ENCODE results near the gene SLC38A9. TPM values are rescaled to one million over a fixed set of nuclear protein-coding genes. Genes with fewer than 3 reads are reported as not detected.

The SLC38A9 gene
- total and polyA plus RNA-seq, 4 donors = 11.4 to 31.0 (median 18.6) TPM

DNA sequence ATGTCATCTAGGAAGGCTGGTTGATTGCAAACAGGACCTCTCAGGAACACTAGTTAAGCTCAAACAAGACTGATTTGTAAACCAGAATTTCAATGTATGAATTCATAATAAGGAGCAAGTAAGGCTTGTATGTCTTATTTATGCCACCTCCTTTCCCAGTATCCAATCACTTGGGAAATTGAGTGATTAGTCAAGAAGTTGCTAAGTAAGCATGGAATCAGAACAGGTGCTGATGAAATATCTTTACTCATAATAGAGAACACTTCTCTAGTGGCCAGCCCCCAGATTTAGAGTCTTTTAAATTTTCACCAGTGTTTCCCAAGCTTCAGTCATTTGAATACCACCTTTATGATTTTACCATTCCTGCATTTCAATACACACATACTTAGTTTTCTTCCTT is 20.5 kb upstream of the SLC38A9 start:
- Histone ChIP-seq H3K4me1 (ENCODE audit: control insufficient read depth in 4 of 4, insufficient read depth in 4 of 4, low read length in 3 of 4) (no peaks in the 10 kb centered on the region), H3K27me3 (ENCODE audit: control insufficient read depth in 4 of 4, insufficient read depth in 4 of 4, low read length in 3 of 4) (no peaks in the 10 kb centered on the region), H3K4me3 (ENCODE audit: low read depth in 1 of 3, low read length in 3 of 3) (no peak overlapping the region), H3K9ac (ENCODE audit: low read depth in 1 of 2, low read length in 2 of 2) (no peak overlapping the region), H3K9me3 (ENCODE audit: control insufficient read depth in 4 of 4, low read length in 3 of 4) (no peaks in the 10 kb centered on the region), H3K27ac (ENCODE audit: low read depth in 1 of 2, low read length in 2 of 2) (no peak overlapping the region), H3K36me3 (ENCODE audit: control insufficient read depth in 4 of 4, insufficient read depth in 3 of 4, low read depth in 1 of 4, low read length in 3 of 4) (no peaks in the 10 kb centered on the region)
- no peak for DNase-seq (ENCODE audit: low spot score)
- TF ChIP-seq JUND (IDR thresholded peaks at IDR 0.05) (no peak), TAF1 (conservative IDR thresholded peaks at IDR 0.05) (no peak), HNF4A (conservative IDR thresholded peaks at IDR 0.05) (no peak), YY1 (IDR thresholded peaks at IDR 0.05) (no peak), GABPA (IDR thresholded peaks at IDR 0.05 in 1 of 2, conservative IDR thresholded peaks at IDR 0.05 in 1 of 2) (no peak), NR2F2 (IDR thresholded peaks at IDR 0.05) (no peak), EGR1 (IDR thresholded peaks at IDR 0.05; ENCODE audit: low read depth in 2 of 2) (no peak), FOXA2 (IDR thresholded peaks at IDR 0.05) (no peak), HNF4G (IDR thresholded peaks at IDR 0.05) (no peak), SP1 (IDR thresholded peaks at IDR 0.05) (no peak), RXRA (IDR thresholded peaks at IDR 0.05) (no peak), FOXA1 (IDR thresholded peaks at IDR 0.05) (no peak)
- TF ChIP-seq, protein P1, sequence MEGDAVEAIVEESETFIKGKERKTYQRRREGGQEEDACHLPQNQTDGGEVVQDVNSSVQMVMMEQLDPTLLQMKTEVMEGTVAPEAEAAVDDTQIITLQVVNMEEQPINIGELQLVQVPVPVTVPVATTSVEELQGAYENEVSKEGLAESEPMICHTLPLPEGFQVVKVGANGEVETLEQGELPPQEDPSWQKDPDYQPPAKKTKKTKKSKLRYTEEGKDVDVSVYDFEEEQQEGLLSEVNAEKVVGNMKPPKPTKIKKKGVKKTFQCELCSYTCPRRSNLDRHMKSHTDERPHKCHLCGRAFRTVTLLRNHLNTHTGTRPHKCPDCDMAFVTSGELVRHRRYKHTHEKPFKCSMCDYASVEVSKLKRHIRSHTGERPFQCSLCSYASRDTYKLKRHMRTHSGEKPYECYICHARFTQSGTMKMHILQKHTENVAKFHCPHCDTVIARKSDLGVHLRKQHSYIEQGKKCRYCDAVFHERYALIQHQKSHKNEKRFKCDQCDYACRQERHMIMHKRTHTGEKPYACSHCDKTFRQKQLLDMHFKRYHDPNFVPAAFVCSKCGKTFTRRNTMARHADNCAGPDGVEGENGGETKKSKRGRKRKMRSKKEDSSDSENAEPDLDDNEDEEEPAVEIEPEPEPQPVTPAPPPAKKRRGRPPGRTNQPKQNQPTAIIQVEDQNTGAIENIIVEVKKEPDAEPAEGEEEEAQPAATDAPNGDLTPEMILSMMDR (IDR thresholded peaks at IDR 0.05; ENCODE audit: low read depth, low read length, missing input control) = no peak
- TF ChIP-seq, protein P2, sequence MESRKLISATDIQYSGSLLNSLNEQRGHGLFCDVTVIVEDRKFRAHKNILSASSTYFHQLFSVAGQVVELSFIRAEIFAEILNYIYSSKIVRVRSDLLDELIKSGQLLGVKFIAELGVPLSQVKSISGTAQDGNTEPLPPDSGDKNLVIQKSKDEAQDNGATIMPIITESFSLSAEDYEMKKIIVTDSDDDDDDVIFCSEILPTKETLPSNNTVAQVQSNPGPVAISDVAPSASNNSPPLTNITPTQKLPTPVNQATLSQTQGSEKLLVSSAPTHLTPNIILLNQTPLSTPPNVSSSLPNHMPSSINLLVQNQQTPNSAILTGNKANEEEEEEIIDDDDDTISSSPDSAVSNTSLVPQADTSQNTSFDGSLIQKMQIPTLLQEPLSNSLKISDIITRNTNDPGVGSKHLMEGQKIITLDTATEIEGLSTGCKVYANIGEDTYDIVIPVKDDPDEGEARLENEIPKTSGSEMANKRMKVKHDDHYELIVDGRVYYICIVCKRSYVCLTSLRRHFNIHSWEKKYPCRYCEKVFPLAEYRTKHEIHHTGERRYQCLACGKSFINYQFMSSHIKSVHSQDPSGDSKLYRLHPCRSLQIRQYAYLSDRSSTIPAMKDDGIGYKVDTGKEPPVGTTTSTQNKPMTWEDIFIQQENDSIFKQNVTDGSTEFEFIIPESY (IDR thresholded peaks at IDR 0.05) = no peak
- TF ChIP-seq, protein P3, sequence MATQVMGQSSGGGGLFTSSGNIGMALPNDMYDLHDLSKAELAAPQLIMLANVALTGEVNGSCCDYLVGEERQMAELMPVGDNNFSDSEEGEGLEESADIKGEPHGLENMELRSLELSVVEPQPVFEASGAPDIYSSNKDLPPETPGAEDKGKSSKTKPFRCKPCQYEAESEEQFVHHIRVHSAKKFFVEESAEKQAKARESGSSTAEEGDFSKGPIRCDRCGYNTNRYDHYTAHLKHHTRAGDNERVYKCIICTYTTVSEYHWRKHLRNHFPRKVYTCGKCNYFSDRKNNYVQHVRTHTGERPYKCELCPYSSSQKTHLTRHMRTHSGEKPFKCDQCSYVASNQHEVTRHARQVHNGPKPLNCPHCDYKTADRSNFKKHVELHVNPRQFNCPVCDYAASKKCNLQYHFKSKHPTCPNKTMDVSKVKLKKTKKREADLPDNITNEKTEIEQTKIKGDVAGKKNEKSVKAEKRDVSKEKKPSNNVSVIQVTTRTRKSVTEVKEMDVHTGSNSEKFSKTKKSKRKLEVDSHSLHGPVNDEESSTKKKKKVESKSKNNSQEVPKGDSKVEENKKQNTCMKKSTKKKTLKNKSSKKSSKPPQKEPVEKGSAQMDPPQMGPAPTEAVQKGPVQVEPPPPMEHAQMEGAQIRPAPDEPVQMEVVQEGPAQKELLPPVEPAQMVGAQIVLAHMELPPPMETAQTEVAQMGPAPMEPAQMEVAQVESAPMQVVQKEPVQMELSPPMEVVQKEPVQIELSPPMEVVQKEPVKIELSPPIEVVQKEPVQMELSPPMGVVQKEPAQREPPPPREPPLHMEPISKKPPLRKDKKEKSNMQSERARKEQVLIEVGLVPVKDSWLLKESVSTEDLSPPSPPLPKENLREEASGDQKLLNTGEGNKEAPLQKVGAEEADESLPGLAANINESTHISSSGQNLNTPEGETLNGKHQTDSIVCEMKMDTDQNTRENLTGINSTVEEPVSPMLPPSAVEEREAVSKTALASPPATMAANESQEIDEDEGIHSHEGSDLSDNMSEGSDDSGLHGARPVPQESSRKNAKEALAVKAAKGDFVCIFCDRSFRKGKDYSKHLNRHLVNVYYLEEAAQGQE (IDR thresholded peaks at IDR 0.05) = no peak
- TF ChIP-seq, protein P4, sequence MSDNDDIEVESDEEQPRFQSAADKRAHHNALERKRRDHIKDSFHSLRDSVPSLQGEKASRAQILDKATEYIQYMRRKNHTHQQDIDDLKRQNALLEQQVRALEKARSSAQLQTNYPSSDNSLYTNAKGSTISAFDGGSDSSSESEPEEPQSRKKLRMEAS (IDR thresholded peaks at IDR 0.05) = no peak

DNA sequence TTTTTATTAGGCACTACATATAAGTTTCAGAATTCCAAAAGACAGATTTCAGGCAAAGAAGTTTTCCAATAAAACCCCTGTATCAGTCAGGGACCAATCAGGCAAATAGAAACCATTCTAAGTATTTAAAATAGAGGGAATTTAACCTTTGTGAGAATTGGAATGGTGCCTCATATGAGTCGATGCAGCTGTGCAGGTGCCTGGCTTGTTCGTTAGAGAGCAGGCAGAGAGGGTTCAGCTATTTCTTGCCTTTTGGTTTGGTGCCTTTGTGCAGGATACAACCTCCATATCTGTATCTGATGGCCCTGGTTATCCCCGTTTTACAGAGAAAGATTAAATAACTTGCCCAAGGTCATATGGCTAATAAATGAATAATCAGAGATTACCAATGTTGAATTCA is 19.7 kb upstream of the SLC38A9 start:
- no peaks in the 10 kb centered on the region for H3K4me1 ChIP-seq (ENCODE audit: control insufficient read depth in 4 of 4, insufficient read depth in 4 of 4, low read length in 3 of 4)
- H3K36me3 ChIP-seq (ENCODE audit: control insufficient read depth in 4 of 4, insufficient read depth in 3 of 4, low read depth in 1 of 4, low read length in 3 of 4) = no peaks in the 10 kb centered on the region
- H3K9ac ChIP-seq (ENCODE audit: low read depth in 1 of 2, low read length in 2 of 2) = no peak overlapping the region
- no peaks in the 10 kb centered on the region for H3K9me3 ChIP-seq (ENCODE audit: control insufficient read depth in 4 of 4, low read length in 3 of 4)
- no peak overlapping the region for H3K4me3 ChIP-seq (ENCODE audit: low read depth in 1 of 3, low read length in 3 of 3)
- 77% methylated on average over 3 of the region's 3 CpGs for WGBS
- no peak for DNase-seq (ENCODE audit: low spot score)
- H3K27ac ChIP-seq (ENCODE audit: low read depth in 1 of 2, low read length in 2 of 2) = no peak overlapping the region
- H3K27me3 ChIP-seq (ENCODE audit: control insufficient read depth in 4 of 4, insufficient read depth in 4 of 4, low read length in 3 of 4) = no peaks in the 10 kb centered on the region
- TF ChIP-seq, protein P2 (IDR thresholded peaks at IDR 0.05) = no peak
- TF ChIP-seq GABPA (IDR thresholded peaks at IDR 0.05 in 1 of 2, conservative IDR thresholded peaks at IDR 0.05 in 1 of 2) (no peak), EGR1 (IDR thresholded peaks at IDR 0.05; ENCODE audit: low read depth in 2 of 2) (no peak), RAD21 (IDR thresholded peaks at IDR 0.05) (no peak), HNF4G (IDR thresholded peaks at IDR 0.05) (no peak), SP1 (IDR thresholded peaks at IDR 0.05) (no peak)

Measured in liver (tissue), 9 donors.